SK-N-DZ (cell line): ENCODE measurements around the gene USP13.

Experiments
- DNase-seq: peaks from one replicate; pipeline ENCODE4 v3.0.0-alpha.2; 2015; ENCODE audit warnings: low spot score

Gene USP13

GRCh38 chr3:179794355-179794754, 141.5 kb downstream of the USP13 start:
- DNase-seq = no peak

GRCh38 chr3:179796421-179796820, 143.6 kb downstream of the USP13 start:
- no peak for DNase-seq

GRCh38 chr3:179797192-179797591, 144.4 kb downstream of the USP13 start:
- no peak for DNase-seq

- DNase-seq = no peak
Observed at GRCh38 chr3:179801263-179801662, 148.4 kb downstream of the USP13 start.

- no peak for DNase-seq
Observed at GRCh38 chr3:179801856-179802255, 149.0 kb downstream of the USP13 start.

GRCh38 chr3:179806177-179806576, 153.3 kb downstream of the USP13 start:
- no peak for DNase-seq

GRCh38 chr3:179807588-179807987, 154.7 kb downstream of the USP13 start:
- no peak for DNase-seq

GRCh38 chr3:179809639-179810038, 156.8 kb downstream of the USP13 start:
- no peak for DNase-seq

GRCh38 chr3:179811321-179812095, 158.7 kb downstream of the USP13 start:
- DNase-seq = peak; percentile 79

- no peak for DNase-seq
Observed at GRCh38 chr3:179812096-179812382, 159.2 kb downstream of the USP13 start.

GRCh38 chr3:179819379-179819778, 166.5 kb downstream of the USP13 start:
- DNase-seq = no peak

- peak; percentile 87 for DNase-seq
Observed at GRCh38 chr3:179822296-179822695, 169.5 kb downstream of the USP13 start.

GRCh38 chr3:179825527-179826246, 172.8 kb downstream of the USP13 start:
- DNase-seq = no peak

GRCh38 chr3:179826247-179826637, 173.4 kb downstream of the USP13 start:
- no peak for DNase-seq

- no peak for DNase-seq
Observed at GRCh38 chr3:179828738-179829137, 175.9 kb downstream of the USP13 start.

GRCh38 chr3:179829401-179829800, 176.6 kb downstream of the USP13 start:
- DNase-seq = no peak

- no peak for DNase-seq
Observed at GRCh38 chr3:179832333-179832854, 179.6 kb downstream of the USP13 start.

- no peak for DNase-seq
Observed at GRCh38 chr3:179833294-179833693, 180.5 kb downstream of the USP13 start.

- DNase-seq = no peak
Observed at GRCh38 chr3:179837374-179837773, 184.5 kb downstream of the USP13 start.
